GM19397 (cell line): ENCODE measurements around the gene MLH3.

Experiments used
- ATAC-seq: cut with Tn5 transposase; IDR thresholded peaks from one replicate; pipeline ENCODE4 v1.9.1; 2021; ENCODE audit warnings: mild to moderate bottlenecking, moderate library complexity; ENCODE audit not compliant: unreplicated experiment

The MLH3 gene

GRCh38 chr14:74973905-74974363 lies 77.3 kb downstream of the MLH3 start:
- no peak for ATAC-seq

- ATAC-seq = no peak
Observed at GRCh38 chr14:74973003-74973653, 78.1 kb downstream of the MLH3 start.

GRCh38 chr14:74968811-74969210 lies 82.5 kb downstream of the MLH3 start:
- ATAC-seq = no peak

DNA sequence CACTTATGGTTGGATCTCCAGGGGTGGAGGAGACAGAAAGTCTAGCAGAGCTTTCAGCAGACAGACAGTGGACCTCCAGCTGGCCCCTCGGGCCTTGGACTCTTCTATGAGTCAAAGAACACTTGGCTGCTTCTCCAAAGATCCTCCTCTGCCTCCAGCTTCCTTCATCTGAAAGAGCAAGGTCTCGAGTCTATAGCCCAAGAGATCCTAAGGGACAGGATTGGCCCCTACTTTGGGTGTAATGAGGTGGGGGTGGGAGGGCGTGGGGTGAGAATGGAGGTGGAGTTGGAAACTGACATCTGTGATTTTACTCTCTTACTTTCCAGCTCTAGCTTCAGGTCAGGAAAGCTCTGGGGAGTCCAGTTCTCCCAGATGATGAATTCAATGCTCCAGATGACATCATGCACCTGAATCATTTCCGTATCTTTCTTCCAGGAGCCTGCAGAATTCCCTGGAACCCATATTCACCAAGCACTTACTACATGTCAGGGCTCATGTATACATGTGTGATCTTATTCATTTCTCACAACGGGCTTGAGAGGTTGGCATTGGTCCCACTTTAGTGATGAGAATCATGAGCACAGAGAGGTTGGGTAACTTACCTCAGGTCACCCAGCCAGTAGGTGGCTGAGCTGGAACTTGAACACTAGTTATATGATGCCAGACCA lies 85.6 kb downstream of the MLH3 start:
- no peak for ATAC-seq

- ATAC-seq = no peak
Observed at GRCh38 chr14:74964787-74965485, 86.3 kb downstream of the MLH3 start.
